Kidney (tissue), 14 donors: ENCODE results near the gene CCDC107. TPM values are rescaled to one million over a fixed set of nuclear protein-coding genes. Genes with fewer than 3 reads are reported as not detected.

ENCODE experiments used
- DNase-seq, 5 donors: peaks; one replicate each; pipeline ENCODE4 v3.0.0-alpha.2; 2013 to 2020
- FAIRE-seq: peaks from 2 replicates; lab custom pipeline; 2012; peaks lifted over from hg19 to GRCh38; lab: Jason Lieb, UNC
- H3K27ac ChIP-seq, 2 donors: one replicate each; pipeline ENCODE4 v1.7.0; 2013; ENCODE audit warnings: low read depth in 2 of 2, low read length in 2 of 2, inconsistent platforms in 1 of 2
- H3K27me3 ChIP-seq: one replicate; pipeline ENCODE4 v1.7.1; 2013; ENCODE audit warnings: low read length, inconsistent platforms; ENCODE audit not compliant: control insufficient read depth, insufficient read depth
- H3K36me3 ChIP-seq, 3 donors: one replicate each; pipeline versions ENCODE4 v1.7.0 to v1.7.1; 2013; ENCODE audit warnings: low read length in 3 of 3, control low read depth in 1 of 3, inconsistent platforms in 1 of 3; ENCODE audit not compliant: insufficient read depth in 3 of 3, control insufficient read depth in 2 of 3
- H3K4me1 ChIP-seq, 3 donors: one replicate each; pipeline versions ENCODE4 v1.7.0 to v1.7.1; 2013; ENCODE audit warnings: low read length in 3 of 3, inconsistent platforms in 1 of 3, low read depth in 1 of 3; ENCODE audit not compliant: control insufficient read depth in 2 of 3, insufficient read depth in 2 of 3
- H3K4me3 ChIP-seq, 3 donors: one replicate each; pipeline versions ENCODE4 v1.7.0 to v1.8.1; 2013; ENCODE audit warnings: low read length in 3 of 3, control low read depth in 1 of 3, inconsistent platforms in 1 of 3
- H3K9ac ChIP-seq, 3 donors: one replicate each; pipeline versions ENCODE4 v1.7.0 to v1.7.1; 2013; ENCODE audit warnings: low read length in 3 of 3, control low read depth in 1 of 3, inconsistent platforms in 1 of 3
- H3K9me3 ChIP-seq, 3 donors: one replicate each; pipeline versions ENCODE4 v1.7.0 to v1.7.1; 2013; ENCODE audit warnings: low read length in 3 of 3, control low read depth in 1 of 3, inconsistent platforms in 1 of 3; ENCODE audit not compliant: control insufficient read depth in 2 of 3, insufficient read depth in 1 of 3
- intact Hi-C: fragments of 100-400 bp; cut with DNase I; formaldehyde crosslinking; loops from one replicate; pipeline ENCODE4 v1.11.1; 2022
- polyA plus RNA-seq: library from polyadenylated mRNA; stranded (reverse); fragments of 350-450 nt; fragmentation: Illumina TruSeq; extraction: RNeasy Lipid Tissue Mini Kit (QIAGEN cat#74804); gene quantifications from one replicate; pipeline ENCODE4 v1.2.3, GENCODE V29; 2014; ENCODE audit warnings: low read depth, low replicate concordance; ENCODE audit not compliant: insufficient read depth
- total RNA-seq: library from RNA; stranded (reverse); fragmentation: NEBNext Ultra II Directional; extraction: Animal tissue kit (Norgen Biotek cat#: 25700); gene quantifications from one replicate; pipeline ENCODE4 v1.2.1, GENCODE V29; 2021
- TF ChIP-seq, protein P1 (sequence below): IDR thresholded peaks from 3 replicates; pipeline ENCODE4 v1.5.1; 2012; ENCODE audit warnings: mild to moderate bottlenecking, moderate library complexity, borderline replicate concordance; ENCODE audit not compliant: insufficient read depth; ENCODE audit errors: extremely low read depth
- donor health status: control.
- donor health status: control.
- donor health status: control.
- donor health status: control.
- donor health status: control.
- donor health status: DM: yes; HTN: yes; CAD: no.
- donor health status: Normal renal cell carcinoma (clear cell type).

Gene CCDC107
- total and polyA plus RNA-seq, 2 donors from 2014 or later = 26.8 to 52.3 TPM

DNA sequence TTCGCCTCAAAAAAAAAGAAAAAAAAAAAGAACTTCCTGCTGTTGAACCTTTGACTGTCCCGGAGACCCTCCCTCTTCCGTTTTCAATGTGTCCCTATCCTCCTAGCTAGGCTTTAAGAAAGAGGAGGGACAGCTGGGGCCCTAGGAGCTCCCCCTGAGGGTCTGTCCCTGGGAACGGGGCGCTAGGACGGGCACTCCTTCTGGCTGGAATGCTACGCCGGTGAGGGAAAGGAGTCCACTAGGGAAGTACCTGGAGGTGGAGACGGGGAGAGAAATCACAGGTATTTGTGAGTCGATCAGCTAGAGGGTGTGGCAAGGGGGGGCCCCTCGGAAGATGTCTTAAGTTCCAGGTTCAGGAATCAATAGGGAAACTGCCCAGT is 11.9 kb upstream of the CCDC107 start:
- H3K27me3 ChIP-seq = no peaks in the 10 kb centered on the region
- H3K4me3 ChIP-seq = peak overlapping the region; percentile 74 to 97 (median 84)
- H3K9ac ChIP-seq = peak overlapping the region; percentile 38 to 83 (median 68)
- TF ChIP-seq, protein P1, sequence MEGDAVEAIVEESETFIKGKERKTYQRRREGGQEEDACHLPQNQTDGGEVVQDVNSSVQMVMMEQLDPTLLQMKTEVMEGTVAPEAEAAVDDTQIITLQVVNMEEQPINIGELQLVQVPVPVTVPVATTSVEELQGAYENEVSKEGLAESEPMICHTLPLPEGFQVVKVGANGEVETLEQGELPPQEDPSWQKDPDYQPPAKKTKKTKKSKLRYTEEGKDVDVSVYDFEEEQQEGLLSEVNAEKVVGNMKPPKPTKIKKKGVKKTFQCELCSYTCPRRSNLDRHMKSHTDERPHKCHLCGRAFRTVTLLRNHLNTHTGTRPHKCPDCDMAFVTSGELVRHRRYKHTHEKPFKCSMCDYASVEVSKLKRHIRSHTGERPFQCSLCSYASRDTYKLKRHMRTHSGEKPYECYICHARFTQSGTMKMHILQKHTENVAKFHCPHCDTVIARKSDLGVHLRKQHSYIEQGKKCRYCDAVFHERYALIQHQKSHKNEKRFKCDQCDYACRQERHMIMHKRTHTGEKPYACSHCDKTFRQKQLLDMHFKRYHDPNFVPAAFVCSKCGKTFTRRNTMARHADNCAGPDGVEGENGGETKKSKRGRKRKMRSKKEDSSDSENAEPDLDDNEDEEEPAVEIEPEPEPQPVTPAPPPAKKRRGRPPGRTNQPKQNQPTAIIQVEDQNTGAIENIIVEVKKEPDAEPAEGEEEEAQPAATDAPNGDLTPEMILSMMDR = no peak
- peak overlapping the region; percentile 88 for H3K27ac ChIP-seq
- no peaks in the 10 kb centered on the region for H3K36me3 ChIP-seq
- DNase-seq (peak in 4 of 5 donors; percentile 71 to 89 (median 86)), FAIRE-seq (no peak)
- H3K4me1 ChIP-seq = peaks cover 0 to 3% (median 0%) of the 10 kb centered on the region in 3 donors
- intact Hi-C loops = no loop called here
- no peaks in the 10 kb centered on the region for H3K9me3 ChIP-seq

DNA sequence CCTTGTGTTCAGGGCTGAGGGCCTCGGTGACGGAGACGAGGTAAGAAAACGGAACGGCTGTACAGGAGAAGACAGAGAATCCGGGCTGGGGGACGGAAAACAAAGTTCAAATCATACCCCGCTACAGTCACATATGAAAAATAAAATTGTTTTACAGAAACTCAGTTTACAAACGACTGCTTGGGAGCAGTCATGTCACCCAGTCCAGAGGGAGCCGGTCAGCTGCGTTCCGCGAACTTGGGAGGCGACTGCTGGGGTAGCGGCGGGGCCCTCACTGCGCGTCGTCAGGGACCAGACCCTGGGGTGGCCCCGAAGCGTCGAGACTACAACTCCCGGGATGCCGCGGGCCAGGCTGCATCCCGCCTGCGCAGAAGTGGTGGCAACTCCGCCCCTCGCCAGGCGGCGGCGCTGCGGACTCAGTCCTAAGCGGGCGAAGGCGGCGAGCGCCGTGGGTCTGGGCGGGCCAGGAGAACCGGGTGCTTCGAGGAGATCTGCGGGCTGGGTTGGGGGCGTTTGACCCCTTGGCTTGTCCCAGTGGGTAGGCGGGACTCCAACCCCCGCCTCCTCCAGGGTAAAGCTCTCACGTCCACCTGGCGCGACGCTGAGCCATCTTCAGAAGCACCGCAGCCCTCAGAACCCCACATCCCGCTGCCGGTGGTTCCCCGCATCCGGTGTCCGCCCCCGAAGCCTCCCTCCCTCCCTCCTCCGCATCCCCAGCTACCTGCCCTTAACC is 11.4 kb upstream of the CCDC107 start:
- Histone ChIP-seq H3K4me3 (peak overlapping the region; percentile 74 to 97 (median 84)), H3K9me3 (no peaks in the 10 kb centered on the region), H3K4me1 (peaks cover 0 to 3% (median 0%) of the 10 kb centered on the region in 3 donors), H3K27me3 (no peaks in the 10 kb centered on the region), H3K27ac (peak overlapping the region; percentile 88), H3K36me3 (no peaks in the 10 kb centered on the region), H3K9ac (peak overlapping the region; percentile 47 to 83 (median 68))
- DNase-seq = peak; percentile 95 to 98 (median 97)
- FAIRE-seq = no peak
- TF ChIP-seq, protein P1 = peak; percentile 98
- intact Hi-C loops = no loop called here

DNA sequence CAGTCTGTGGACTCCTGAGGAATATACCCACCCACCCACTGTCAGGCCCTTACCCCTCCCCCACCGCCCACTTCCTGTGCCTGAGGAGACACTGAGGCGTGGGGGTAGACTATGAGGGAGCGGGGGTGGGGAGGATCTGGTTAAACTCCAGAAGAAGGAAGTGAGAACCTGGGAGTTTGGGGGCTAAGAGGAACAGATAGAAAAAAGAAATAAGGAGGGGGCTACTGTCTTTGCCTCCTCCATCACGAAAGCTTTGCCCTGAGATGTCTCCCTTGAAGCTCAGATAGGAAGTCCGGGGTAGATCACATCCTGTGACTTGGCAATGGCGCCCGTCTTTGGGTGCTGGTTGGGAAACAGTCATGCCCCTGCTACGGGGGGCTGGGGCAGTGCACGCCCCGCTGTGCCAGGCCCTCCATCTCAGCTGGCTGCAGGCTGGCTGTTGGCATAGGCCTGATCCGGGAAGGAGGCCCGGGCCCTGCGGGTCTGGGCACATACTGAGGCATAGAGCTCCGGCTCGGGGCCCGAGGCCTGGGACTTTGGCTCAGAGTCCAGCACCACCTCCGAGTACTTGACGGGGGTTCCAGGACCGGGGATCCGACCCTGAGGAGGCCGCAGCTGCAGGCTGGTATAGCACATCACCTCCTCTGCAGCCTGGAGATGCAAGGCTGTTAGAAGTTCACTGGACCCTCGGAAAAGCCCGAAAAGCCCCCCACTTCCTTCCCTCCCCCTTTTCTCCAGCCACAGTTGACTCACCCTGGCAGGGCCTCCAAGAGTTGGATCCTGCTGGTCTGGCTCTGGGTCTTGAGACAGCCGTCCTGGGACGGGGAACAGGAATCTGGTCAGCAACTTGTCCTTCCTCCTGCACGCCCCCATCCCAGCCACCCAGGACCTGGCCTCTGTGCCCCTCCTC is 8.4 kb upstream of the CCDC107 start:
- H3K9ac ChIP-seq = no peak overlapping the region
- peaks cover 0 to 3% (median 0%) of the 10 kb centered on the region in 3 donors for H3K4me1 ChIP-seq
- H3K36me3 ChIP-seq = no peaks in the 10 kb centered on the region
- H3K9me3 ChIP-seq = no peaks in the 10 kb centered on the region
- TF ChIP-seq, protein P1 = no peak
- H3K27me3 ChIP-seq = no peaks in the 10 kb centered on the region
- no peak overlapping the region for H3K27ac ChIP-seq
- intact Hi-C loops = no loop called here
- FAIRE-seq = no peak
- H3K4me3 ChIP-seq = no peak overlapping the region
- DNase-seq = peak in 1 of 5 donors; percentile 80
